CD14-positive monocyte (primary cell): ENCODE results near the gene POU2F1. TPM values are rescaled to one million over a fixed set of nuclear protein-coding genes. Genes with fewer than 3 reads are reported as not detected.

ENCODE experiments used
- DNase-seq, 3 donors: peaks; one replicate each; pipeline ENCODE4 v3.0.0-alpha.2; 2011 to 2022
- H2AFZ ChIP-seq: 2 replicates; pipeline ENCODE4 v1.6.0; 2012; ENCODE audit warnings: mild to moderate bottlenecking, low read depth, low read length, inconsistent platforms; ENCODE audit not compliant: insufficient read depth, poor library complexity, severe bottlenecking
- H3K27ac ChIP-seq, 2 donors: 1 replicate in 1 of 2; 2 replicates in 1 of 2; pipeline ENCODE4 v1.5.1; 2012 to 2013; ENCODE audit warnings: low read length in 2 of 2, control low read depth in 1 of 2, inconsistent platforms in 1 of 2, low read depth in 1 of 2, mild to moderate bottlenecking in 1 of 2
- H3K27me3 ChIP-seq, 2 donors: one replicate each; pipeline versions ENCODE4 v1.6.0 to v1.6.1; 2011 to 2013; ENCODE audit warnings: low read length in 2 of 2; ENCODE audit not compliant: control insufficient read depth in 2 of 2, insufficient read depth in 2 of 2
- H3K36me3 ChIP-seq, 2 donors: replicated peaks in 1 of 2; 1 replicate in 1 of 2; 2 replicates in 1 of 2; pipeline versions ENCODE4 v1.5.1 to v1.6.1; 2012 to 2013; ENCODE audit warnings: low read length in 2 of 2, control low read depth in 1 of 2, inconsistent platforms in 1 of 2, mild to moderate bottlenecking in 1 of 2; ENCODE audit not compliant: insufficient read depth in 2 of 2, control insufficient read depth in 1 of 2
- H3K4me1 ChIP-seq, 2 donors: 1 replicate in 1 of 2; 2 replicates in 1 of 2; pipeline versions ENCODE4 v1.5.1 to v1.6.1; 2012 to 2013; ENCODE audit warnings: low read length in 2 of 2, control low read depth in 1 of 2, inconsistent platforms in 1 of 2, mild to moderate bottlenecking in 1 of 2, moderate library complexity in 1 of 2; ENCODE audit not compliant: insufficient read depth in 2 of 2, control insufficient read depth in 1 of 2
- H3K4me2 ChIP-seq: replicated peaks from 2 replicates; pipeline ENCODE3; 2012; ENCODE audit warnings: low read length, moderate library complexity, mild to moderate bottlenecking; ENCODE audit not compliant: poor library complexity, severe bottlenecking; ENCODE audit errors: extremely low read depth
- H3K4me3 ChIP-seq, 3 experiments: fragments of 200-600 bp in 1 of 3; sonication (generic) in 1 of 3; replicated peaks in 1 of 3; 1 replicate in 2 of 3; 2 replicates in 1 of 3; pipeline ENCODE4 v1.5.1; 2011 to 2013; ENCODE audit warnings: low read length in 3 of 3, mild to moderate bottlenecking in 3 of 3, control low read depth in 2 of 3, low read depth in 2 of 3, inconsistent platforms in 1 of 3, moderate library complexity in 1 of 3
- H3K79me2 ChIP-seq: 2 replicates; pipeline ENCODE4 v1.6.0; 2012; ENCODE audit warnings: mild to moderate bottlenecking, control low read depth, inconsistent platforms, low read length, moderate library complexity; ENCODE audit not compliant: insufficient read depth
- H3K9ac ChIP-seq: 2 replicates; pipeline ENCODE4 v1.6.0; 2017; ENCODE audit warnings: low read length, mild to moderate bottlenecking; ENCODE audit not compliant: insufficient read depth, poor library complexity, severe bottlenecking
- H3K9me3 ChIP-seq, 2 donors: replicated peaks in 1 of 2; 1 replicate in 1 of 2; 2 replicates in 1 of 2; pipeline versions ENCODE4 v1.5.1 to v1.6.1; 2012 to 2013; ENCODE audit warnings: low read length in 2 of 2, control low read depth in 1 of 2; ENCODE audit not compliant: control insufficient read depth in 1 of 2, insufficient read depth in 1 of 2
- H4K20me1 ChIP-seq: 2 replicates; pipeline ENCODE4 v1.6.0; 2012; ENCODE audit warnings: mild to moderate bottlenecking, low read length, control low read depth, moderate library complexity; ENCODE audit not compliant: insufficient read depth
- H3K27ac Mint-ChIP-seq, 7 donors: one replicate each; pipeline ENCODE4 v1.8.0; 2020; ENCODE audit warnings: mild to moderate bottlenecking in 7 of 7, mixed read lengths in 7 of 7, moderate library complexity in 6 of 7, inconsistent platforms in 2 of 7
- H3K27me3 Mint-ChIP-seq, 3 donors: one replicate each; pipeline ENCODE4 v1.8.0; 2021 to 2022; ENCODE audit warnings: low read depth in 3 of 3, mild to moderate bottlenecking in 3 of 3, mixed read lengths in 3 of 3, moderate library complexity in 3 of 3, inconsistent platforms in 1 of 3
- H3K36me3 Mint-ChIP-seq, 2 donors: one replicate each; pipeline ENCODE4 v1.8.0; 2020; ENCODE audit warnings: mixed read lengths in 2 of 2, inconsistent platforms in 1 of 2, mild to moderate bottlenecking in 1 of 2
- H3K4me1 Mint-ChIP-seq: one replicate; pipeline ENCODE4 v1.8.0; 2020; ENCODE audit warnings: mild to moderate bottlenecking, mixed read lengths
- H3K4me3 Mint-ChIP-seq, 2 donors: one replicate each; pipeline ENCODE4 v1.8.0; 2020; ENCODE audit warnings: mild to moderate bottlenecking in 2 of 2, mixed read lengths in 2 of 2, moderate library complexity in 1 of 2
- H3K9me3 Mint-ChIP-seq, 7 donors: one replicate each; pipeline ENCODE4 v1.8.0; 2020 to 2022; ENCODE audit warnings: mixed read lengths in 7 of 7, mild to moderate bottlenecking in 6 of 7, moderate library complexity in 6 of 7, inconsistent platforms in 2 of 7
- WGBS: methylation state at CpG from one replicate; pipeline ENCODE4 v1.1.5; 2013; ENCODE audit warnings: missing lambda C conversion rate; ENCODE audit not compliant: insufficient coverage; 5-methylcytosine and 5-hydroxymethylcytosine counted together
- intact Hi-C, 2 donors: fragments of 100-400 bp; cut with micrococcal nuclease; formaldehyde crosslinking; loops; one replicate each; pipeline versions ENCODE4 v1.15.0 to v1.15.1; 2023
- polyA plus RNA-seq, 3 donors: library from polyadenylated mRNA; depleted of rRNA in 1 of 3; unstranded in 2 of 3; stranded (reverse) in 1 of 3; fragments of 300-500 nt in 2 of 3; fragments of >200 nt in 1 of 3; fragmentation: Illumina TruSeq in 2 of 3; gene quantifications; 1 replicate in 2 of 3; 2 replicates in 1 of 3; pipeline ENCODE4 v1.2.3, GENCODE V29; 2012 to 2021
- TF ChIP-seq, protein P1 (sequence below): fragments of 200-600 bp; IDR thresholded peaks from one replicate; pipeline ENCODE4 v1.8.0; 2022; ENCODE audit warnings: antibody characterized with exemption, mild to moderate bottlenecking

POU2F1 gene
- polyA plus RNA-seq, 3 donors: 2.3 to 4.2 (median 3.9) TPM

DNA sequence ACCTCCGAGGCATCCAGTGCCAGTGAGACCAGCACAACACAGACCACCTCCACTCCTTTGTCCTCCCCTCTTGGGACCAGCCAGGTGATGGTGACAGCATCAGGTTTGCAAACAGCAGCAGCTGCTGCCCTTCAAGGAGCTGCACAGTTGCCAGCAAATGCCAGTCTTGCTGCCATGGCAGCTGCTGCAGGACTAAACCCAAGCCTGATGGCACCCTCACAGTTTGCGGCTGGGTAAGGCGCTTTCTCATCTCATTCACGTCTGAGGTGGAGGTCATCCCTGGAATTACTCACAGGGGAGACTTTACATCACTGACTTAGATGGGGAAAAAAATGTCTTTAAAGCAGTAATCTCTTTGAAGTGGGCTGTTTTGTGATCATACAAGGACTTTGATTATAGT lies 191.4 kb downstream of the POU2F1 start:
- Histone ChIP-seq H3K4me1 (no peaks in the 10 kb centered on the region), H3K9me3 (no peaks in the 10 kb centered on the region), H3K27ac (no peak overlapping the region), H3K9ac (no peak overlapping the region), H3K4me2 (no peak overlapping the region), H3K27me3 (no peaks in the 10 kb centered on the region), H2AFZ (no peak overlapping the region), H4K20me1 (no peaks in the 10 kb centered on the region), H3K36me3 (peaks cover 34 to 77% of the 10 kb centered on the region in 2 donors), H3K79me2 (no peaks in the 10 kb centered on the region), H3K4me3 (no peak overlapping the region)
- Mint-ChIP-seq H3K9me3 (peaks cover 0 to 1% (median 0%) of the 10 kb centered on the region in 7 donors), H3K36me3 (peaks cover 64 to 70% of the 10 kb centered on the region in 2 donors), H3K27me3 (peaks cover 0 to 4% (median 0%) of the 10 kb centered on the region in 3 donors), H3K4me3 (no peak overlapping the region), H3K27ac (peak overlapping the region in 2 of 7 donors; percentile 3 to 56), H3K4me1 (peaks cover 2% of the 10 kb centered on the region)
- DNase-seq: no peak
- TF ChIP-seq, protein P1, sequence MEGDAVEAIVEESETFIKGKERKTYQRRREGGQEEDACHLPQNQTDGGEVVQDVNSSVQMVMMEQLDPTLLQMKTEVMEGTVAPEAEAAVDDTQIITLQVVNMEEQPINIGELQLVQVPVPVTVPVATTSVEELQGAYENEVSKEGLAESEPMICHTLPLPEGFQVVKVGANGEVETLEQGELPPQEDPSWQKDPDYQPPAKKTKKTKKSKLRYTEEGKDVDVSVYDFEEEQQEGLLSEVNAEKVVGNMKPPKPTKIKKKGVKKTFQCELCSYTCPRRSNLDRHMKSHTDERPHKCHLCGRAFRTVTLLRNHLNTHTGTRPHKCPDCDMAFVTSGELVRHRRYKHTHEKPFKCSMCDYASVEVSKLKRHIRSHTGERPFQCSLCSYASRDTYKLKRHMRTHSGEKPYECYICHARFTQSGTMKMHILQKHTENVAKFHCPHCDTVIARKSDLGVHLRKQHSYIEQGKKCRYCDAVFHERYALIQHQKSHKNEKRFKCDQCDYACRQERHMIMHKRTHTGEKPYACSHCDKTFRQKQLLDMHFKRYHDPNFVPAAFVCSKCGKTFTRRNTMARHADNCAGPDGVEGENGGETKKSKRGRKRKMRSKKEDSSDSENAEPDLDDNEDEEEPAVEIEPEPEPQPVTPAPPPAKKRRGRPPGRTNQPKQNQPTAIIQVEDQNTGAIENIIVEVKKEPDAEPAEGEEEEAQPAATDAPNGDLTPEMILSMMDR: no peak
- intact Hi-C loops: no loop called here
- WGBS: 96% methylated on average over 3 of the region's 4 CpGs

DNA sequence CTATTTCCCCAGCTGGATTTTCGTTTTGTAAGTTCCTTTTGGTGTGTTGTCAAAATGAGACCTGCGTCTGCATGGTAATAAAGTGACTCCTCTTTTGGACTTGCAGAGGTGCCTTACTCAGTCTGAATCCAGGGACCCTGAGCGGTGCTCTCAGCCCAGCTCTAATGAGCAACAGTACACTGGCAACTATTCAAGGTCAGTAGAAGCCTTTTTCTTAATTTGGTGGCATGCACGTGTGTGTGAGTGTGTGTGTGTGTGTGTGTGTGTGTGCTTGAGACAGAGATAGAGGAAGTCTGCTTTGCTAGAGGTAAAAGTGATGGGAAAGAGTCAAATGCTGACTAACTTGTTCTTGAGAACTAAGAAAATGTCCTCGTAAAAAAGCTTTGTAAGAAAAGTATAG lies 192.2 kb downstream of the POU2F1 start:
- Histone ChIP-seq H3K9me3 (no peaks in the 10 kb centered on the region), H3K27me3 (no peaks in the 10 kb centered on the region), H3K36me3 (peaks cover 34 to 72% of the 10 kb centered on the region in 2 donors), H3K27ac (no peak overlapping the region), H3K4me2 (no peak overlapping the region), H3K9ac (no peak overlapping the region), H3K79me2 (no peaks in the 10 kb centered on the region), H3K4me1 (no peaks in the 10 kb centered on the region), H4K20me1 (no peaks in the 10 kb centered on the region), H3K4me3 (no peak overlapping the region), H2AFZ (no peak overlapping the region)
- peaks cover 0 to 4% (median 0%) of the 10 kb centered on the region in 3 donors for H3K27me3 Mint-ChIP-seq
- no peak overlapping the region for H3K4me3 Mint-ChIP-seq
- DNase-seq: no peak
- WGBS: 62% methylated on average over 4 of the region's 5 CpGs
- peaks cover 65 to 71% of the 10 kb centered on the region in 2 donors for H3K36me3 Mint-ChIP-seq
- peaks cover 2% of the 10 kb centered on the region for H3K4me1 Mint-ChIP-seq
- peak overlapping the region in 3 of 7 donors; percentile 16 to 56 (median 43) for H3K27ac Mint-ChIP-seq
- TF ChIP-seq, protein P1: no peak
- intact Hi-C loops: no loop called here
- peaks cover 0 to 1% (median 0%) of the 10 kb centered on the region in 7 donors for H3K9me3 Mint-ChIP-seq
